ENCODE results near the gene ZNFX1.

DNA sequence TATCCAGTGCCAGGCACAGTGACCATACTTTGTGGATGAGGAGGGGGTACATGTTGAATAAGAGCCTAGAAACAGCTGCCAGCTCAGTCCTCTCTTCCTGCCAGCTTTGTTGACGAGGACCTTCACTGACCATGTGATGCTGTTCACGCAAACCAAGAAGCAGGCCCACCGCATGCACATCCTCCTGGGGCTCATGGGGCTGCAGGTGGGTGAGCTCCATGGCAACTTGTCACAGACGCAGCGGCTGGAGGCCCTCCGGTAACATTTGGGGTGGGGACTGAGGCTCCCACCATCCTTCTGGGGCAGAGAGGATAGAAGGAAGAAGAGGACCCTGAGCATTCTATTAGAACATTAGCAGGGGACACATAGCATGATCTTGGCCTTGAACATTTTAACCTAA is 43.0 kb downstream of the ZNFX1 start:
- TF ChIP-seq, protein P1, sequence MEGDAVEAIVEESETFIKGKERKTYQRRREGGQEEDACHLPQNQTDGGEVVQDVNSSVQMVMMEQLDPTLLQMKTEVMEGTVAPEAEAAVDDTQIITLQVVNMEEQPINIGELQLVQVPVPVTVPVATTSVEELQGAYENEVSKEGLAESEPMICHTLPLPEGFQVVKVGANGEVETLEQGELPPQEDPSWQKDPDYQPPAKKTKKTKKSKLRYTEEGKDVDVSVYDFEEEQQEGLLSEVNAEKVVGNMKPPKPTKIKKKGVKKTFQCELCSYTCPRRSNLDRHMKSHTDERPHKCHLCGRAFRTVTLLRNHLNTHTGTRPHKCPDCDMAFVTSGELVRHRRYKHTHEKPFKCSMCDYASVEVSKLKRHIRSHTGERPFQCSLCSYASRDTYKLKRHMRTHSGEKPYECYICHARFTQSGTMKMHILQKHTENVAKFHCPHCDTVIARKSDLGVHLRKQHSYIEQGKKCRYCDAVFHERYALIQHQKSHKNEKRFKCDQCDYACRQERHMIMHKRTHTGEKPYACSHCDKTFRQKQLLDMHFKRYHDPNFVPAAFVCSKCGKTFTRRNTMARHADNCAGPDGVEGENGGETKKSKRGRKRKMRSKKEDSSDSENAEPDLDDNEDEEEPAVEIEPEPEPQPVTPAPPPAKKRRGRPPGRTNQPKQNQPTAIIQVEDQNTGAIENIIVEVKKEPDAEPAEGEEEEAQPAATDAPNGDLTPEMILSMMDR (IDR thresholded peaks at IDR 0.05) = no peak
- no peak for TF ChIP-seq POLR2A (IDR thresholded peaks at IDR 0.05)
